Left ventricle myocardium inferior (tissue), 1 donor: ENCODE data around the gene NSMCE4A. TPM values are rescaled to one million over a fixed set of nuclear protein-coding genes. Genes with fewer than 3 reads are reported as not detected.
"Not testable (repeated sequence)": the region's sequence is repeated elsewhere in the genome, so short reads cannot be mapped to it uniquely, and the experiment has no call there.

Source experiments
- DNase-seq: peaks from one replicate; pipeline ENCODE4 v3.0.0-alpha.2; 2020
- H3K27ac ChIP-seq: fragments of 200-600 bp; replicated peaks from 2 replicates; pipeline ENCODE4 v1.8.0; 2021
- H3K27me3 ChIP-seq: fragments of 200-600 bp; 2 replicates; pipeline ENCODE4 v1.8.0; 2021; ENCODE audit warnings: low read depth
- H3K36me3 ChIP-seq: fragments of 200-600 bp; 2 replicates; pipeline ENCODE4 v1.8.0; 2021
- H3K4me1 ChIP-seq: fragments of 200-600 bp; 2 replicates; pipeline ENCODE4 v1.8.0; 2021
- H3K4me3 ChIP-seq: fragments of 200-600 bp; 2 replicates; pipeline ENCODE4 v1.8.0; 2021; ENCODE audit warnings: mild to moderate bottlenecking, moderate library complexity
- H3K9me3 ChIP-seq: fragments of 200-600 bp; replicated peaks from 2 replicates; pipeline ENCODE4 v1.8.0; 2021
- intact Hi-C: fragments of 100-400 bp; cut with micrococcal nuclease; formaldehyde crosslinking; loops from one replicate; pipeline ENCODE4 v1.11.0; 2022
- long read RNA-seq: library from polyadenylated mRNA; unstranded; transcript quantifications from one replicate; pipeline ENCODE4 v2.0.0, GENCODE V29; 2021
- total RNA-seq: library from RNA; stranded (reverse); fragmentation: NEBNext Ultra II Directional; extraction: Animal tissue kit (Norgen Biotek cat#: 25700); gene quantifications from one replicate; pipeline ENCODE4 v1.2.1, GENCODE V29; 2021
- TF ChIP-seq, protein P1 (sequence below): fragments of 200-600 bp; IDR thresholded peaks from 2 replicates; pipeline ENCODE4 v1.8.0; 2021; ENCODE audit warnings: antibody characterized with exemption, mild to moderate bottlenecking, borderline replicate concordance
- donor health status: DM: no; HTN: yes; CAD: no; lungs with severe emphysema.

Gene NSMCE4A, protein sequence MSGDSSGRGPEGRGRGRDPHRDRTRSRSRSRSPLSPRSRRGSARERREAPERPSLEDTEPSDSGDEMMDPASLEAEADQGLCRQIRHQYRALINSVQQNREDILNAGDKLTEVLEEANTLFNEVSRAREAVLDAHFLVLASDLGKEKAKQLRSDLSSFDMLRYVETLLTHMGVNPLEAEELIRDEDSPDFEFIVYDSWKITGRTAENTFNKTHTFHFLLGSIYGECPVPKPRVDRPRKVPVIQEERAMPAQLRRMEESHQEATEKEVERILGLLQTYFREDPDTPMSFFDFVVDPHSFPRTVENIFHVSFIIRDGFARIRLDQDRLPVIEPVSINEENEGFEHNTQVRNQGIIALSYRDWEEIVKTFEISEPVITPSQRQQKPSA
- total RNA-seq = 24.1 TPM
- long read RNA-seq, transcript NSMCE4A-202 (11 exons, 1,394 nt) = major isoform, 23 of 44 reads
- long read RNA-seq, partial matches to known transcripts = 2 of 44 reads
- long read RNA-seq, other reads (novel, unspliced or antisense) = 18 of 44 reads

DNA sequence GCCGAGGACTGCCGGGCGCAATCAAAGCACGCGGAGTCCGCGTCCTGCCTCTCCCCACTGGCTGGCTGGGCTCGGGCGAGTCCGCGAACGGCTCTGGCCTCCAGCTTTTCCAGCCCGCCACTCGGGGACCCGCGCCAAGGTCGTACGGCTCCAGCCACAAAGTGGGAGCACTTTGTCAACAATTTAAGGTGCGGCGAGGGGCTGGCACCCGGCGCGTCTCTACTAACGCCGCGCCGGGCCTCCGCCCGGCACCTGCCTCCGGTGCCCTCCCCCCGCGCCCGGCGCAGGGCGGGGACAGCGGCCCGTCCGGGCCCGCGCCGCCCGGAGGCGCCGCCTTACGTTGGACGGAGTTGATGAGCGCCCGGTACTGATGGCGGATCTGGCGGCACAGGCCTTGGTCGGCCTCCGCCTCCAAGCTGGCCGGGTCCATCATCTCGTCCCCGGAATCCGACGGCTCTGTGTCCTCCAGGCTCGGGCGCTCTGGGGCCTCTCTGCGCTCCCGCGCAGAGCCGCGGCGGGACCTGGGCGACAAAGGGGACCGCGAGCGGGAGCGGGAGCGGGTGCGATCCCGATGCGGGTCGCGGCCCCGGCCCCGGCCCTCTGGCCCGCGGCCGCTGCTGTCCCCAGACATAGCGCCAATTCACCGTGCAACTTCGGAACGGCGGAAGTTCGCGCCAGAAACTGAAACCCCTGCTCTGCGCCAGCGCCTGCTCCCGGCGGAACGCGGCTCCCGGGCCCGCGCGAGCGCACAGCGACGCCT lies at the start of gene NSMCE4A:
TSS of gene NSMCE4A (minus strand) at position 683 of the 760 bp plus-strand sequence. CDS start at position 631, 52 bp downstream.
- Histone ChIP-seq H3K27ac (peak within 1 kb of the TSS; percentile 98), H3K4me1 (peaks cover 37% of the 10 kb centered on the region), H3K36me3 (peaks cover 17% of the 10 kb centered on the region), H3K9me3 (no peaks in the 10 kb centered on the region), H3K4me3 (peak within 1 kb of the TSS; percentile 90), H3K27me3 (no peaks in the 10 kb centered on the region)
- intact Hi-C loops = no loop called here
- DNase-seq = peak; percentile 81
- TF ChIP-seq, protein P1, sequence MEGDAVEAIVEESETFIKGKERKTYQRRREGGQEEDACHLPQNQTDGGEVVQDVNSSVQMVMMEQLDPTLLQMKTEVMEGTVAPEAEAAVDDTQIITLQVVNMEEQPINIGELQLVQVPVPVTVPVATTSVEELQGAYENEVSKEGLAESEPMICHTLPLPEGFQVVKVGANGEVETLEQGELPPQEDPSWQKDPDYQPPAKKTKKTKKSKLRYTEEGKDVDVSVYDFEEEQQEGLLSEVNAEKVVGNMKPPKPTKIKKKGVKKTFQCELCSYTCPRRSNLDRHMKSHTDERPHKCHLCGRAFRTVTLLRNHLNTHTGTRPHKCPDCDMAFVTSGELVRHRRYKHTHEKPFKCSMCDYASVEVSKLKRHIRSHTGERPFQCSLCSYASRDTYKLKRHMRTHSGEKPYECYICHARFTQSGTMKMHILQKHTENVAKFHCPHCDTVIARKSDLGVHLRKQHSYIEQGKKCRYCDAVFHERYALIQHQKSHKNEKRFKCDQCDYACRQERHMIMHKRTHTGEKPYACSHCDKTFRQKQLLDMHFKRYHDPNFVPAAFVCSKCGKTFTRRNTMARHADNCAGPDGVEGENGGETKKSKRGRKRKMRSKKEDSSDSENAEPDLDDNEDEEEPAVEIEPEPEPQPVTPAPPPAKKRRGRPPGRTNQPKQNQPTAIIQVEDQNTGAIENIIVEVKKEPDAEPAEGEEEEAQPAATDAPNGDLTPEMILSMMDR = no peak

DNA sequence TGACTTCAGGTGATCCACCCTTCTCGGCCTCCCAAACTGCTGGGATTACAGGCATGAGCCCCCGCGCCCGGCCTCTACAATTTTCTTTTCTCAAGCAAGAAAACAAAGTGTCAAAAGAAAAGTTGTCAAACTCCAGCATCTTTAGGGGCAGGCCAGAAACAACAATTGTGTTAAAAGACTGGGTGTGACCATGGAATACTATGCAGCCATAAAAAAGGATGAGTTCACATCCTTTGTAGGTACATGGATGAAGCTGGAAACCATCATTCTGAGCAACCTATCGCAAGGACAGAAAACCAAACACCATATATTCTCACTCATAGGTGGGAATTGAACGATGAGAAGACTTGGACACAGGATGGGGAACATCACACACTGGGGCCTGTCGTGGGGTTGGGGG lies 48.2 kb upstream of the NSMCE4A start:
- H3K27me3 ChIP-seq, H3K4me3 ChIP-seq, H3K27ac ChIP-seq, H3K9me3 ChIP-seq, DNase-seq, intact Hi-C loops: not testable (repeated sequence)
- peaks cover 44% of the 10 kb centered on the region for H3K4me1 ChIP-seq
- H3K36me3 ChIP-seq = peaks cover 13% of the 10 kb centered on the region

DNA sequence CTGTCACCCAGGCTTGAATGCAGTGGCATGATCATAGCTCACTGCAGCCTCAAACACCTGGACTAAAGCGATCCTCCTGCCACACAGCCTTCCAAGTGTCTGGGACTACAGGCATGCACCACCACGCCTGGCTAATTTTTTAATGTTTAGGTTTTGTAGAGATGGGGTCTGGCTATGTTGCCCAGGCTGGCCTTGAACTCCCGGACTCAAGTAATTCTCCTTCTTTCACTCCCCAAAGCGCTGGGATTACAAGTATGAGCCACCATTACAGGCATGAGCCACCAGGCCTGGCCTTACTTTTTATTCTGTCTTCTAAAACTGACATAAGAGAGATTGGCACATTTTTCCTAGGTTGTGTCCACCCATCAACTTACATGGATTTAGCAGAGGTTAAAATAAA lies 47.3 kb upstream of the NSMCE4A start:
- Histone ChIP-seq H3K4me3 (no peak overlapping the region), H3K9me3 (no peaks in the 10 kb centered on the region), H3K27ac (peak overlapping the region; percentile 78), H3K36me3 (peaks cover 13% of the 10 kb centered on the region), H3K4me1 (peaks cover 50% of the 10 kb centered on the region), H3K27me3 (no peaks in the 10 kb centered on the region)
- no peak for DNase-seq
- TF ChIP-seq, protein P1 = no peak
- intact Hi-C loops = no loop called here

DNA sequence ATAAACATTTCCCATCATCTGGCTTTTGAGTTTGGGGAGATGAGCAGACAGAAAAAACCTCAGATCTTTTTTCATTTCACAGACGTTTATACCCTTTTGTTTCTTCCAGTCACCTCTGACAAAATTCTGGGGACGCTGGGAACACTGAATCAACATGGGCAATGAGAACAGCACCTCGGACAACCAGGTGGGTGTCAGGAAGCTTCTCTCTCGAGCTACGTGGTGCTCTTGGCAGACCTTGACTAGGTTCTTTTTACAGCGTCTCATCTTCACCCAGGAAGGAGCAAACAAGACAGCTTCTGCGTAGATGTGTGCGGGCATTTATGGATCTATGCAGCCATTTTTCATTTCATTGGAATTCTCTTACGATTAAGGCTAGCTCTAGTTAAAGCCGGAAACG lies 46.8 kb upstream of the NSMCE4A start:
- H3K36me3 ChIP-seq = peaks cover 13% of the 10 kb centered on the region
- TF ChIP-seq, protein P1 = no peak
- H3K27ac ChIP-seq = peak overlapping the region; percentile 78
- H3K4me1 ChIP-seq = peaks cover 55% of the 10 kb centered on the region
- no peak overlapping the region for H3K4me3 ChIP-seq
- no peaks in the 10 kb centered on the region for H3K9me3 ChIP-seq
- intact Hi-C loops = no loop called here
- no peak for DNase-seq
- H3K27me3 ChIP-seq = no peaks in the 10 kb centered on the region

DNA sequence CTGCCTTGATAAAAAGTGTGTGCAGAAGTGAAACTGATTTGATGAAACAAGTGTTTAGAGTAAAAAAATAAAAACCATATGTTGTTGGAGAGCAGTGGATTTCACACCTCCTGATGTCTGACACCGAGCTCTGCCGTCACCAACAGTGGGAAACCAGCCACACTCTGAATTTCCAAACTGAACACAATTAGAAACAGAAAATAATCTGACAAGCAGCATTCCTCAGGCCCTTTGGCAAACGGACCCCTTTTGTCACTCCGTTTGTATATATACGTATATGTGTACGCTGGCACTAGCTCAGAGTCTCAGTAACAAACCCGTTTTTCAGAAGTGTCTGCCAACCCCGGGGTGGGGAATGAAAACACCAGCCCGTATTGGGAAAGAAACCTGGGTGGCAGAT lies 46.4 kb upstream of the NSMCE4A start:
- H3K4me1 ChIP-seq = peaks cover 55% of the 10 kb centered on the region
- no peak for DNase-seq
- TF ChIP-seq, protein P1 = no peak
- intact Hi-C loops = no loop called here
- H3K27ac ChIP-seq = peak overlapping the region; percentile 78
- H3K36me3 ChIP-seq = peaks cover 13% of the 10 kb centered on the region
- no peaks in the 10 kb centered on the region for H3K9me3 ChIP-seq
- no peaks in the 10 kb centered on the region for H3K27me3 ChIP-seq
- no peak overlapping the region for H3K4me3 ChIP-seq
